ENCODE measurements around the gene HECA. TPM values are rescaled to one million over a fixed set of nuclear protein-coding genes. Genes with fewer than 3 reads are reported as not detected.
"Not testable (repeated sequence)": the region's sequence is repeated elsewhere in the genome, so short reads cannot be mapped to it uniquely, and the experiment has no call there.

HECA gene
- total and polyA plus RNA-seq, 2 donors = 12.5 to 35.2 TPM

- 93% methylated on average over 6 of the region's 6 CpGs for WGBS
- H3K36me3 ChIP-seq (ENCODE audit: insufficient read depth) = peaks cover 4% of the 10 kb centered on the region
- no peak overlapping the region for H3K27ac ChIP-seq (ENCODE audit: low read depth)
These were observed 46.4 kb downstream of the HECA start for GRCh38 chr6:139181236-139181635.

GRCh38 chr6:139184047-139184446 is 49.2 kb downstream of the HECA start:
- WGBS = 87% methylated on average over 4 of the region's 4 CpGs
- DNase-seq (ENCODE audit: extremely low spot score) = no peak
- no peak overlapping the region for H3K4me3 ChIP-seq (ENCODE audit: low read depth, low read length)
- no peaks in the 10 kb centered on the region for H3K4me1 ChIP-seq (ENCODE audit: insufficient read depth)
- H3K36me3 ChIP-seq (ENCODE audit: insufficient read depth) = peaks cover 2% of the 10 kb centered on the region
- no peak overlapping the region for H3K27ac ChIP-seq (ENCODE audit: low read depth)

More at GRCh38 chr6:139181236-139181635, 46.4 kb downstream of the HECA start:
- no peaks in the 10 kb centered on the region for H3K4me1 ChIP-seq (ENCODE audit: insufficient read depth)
- no peak overlapping the region for H3K4me3 ChIP-seq (ENCODE audit: low read depth, low read length)
- no peak for DNase-seq (ENCODE audit: extremely low spot score)

- 90% methylated on average over 3 of the region's 3 CpGs for WGBS
- Histone ChIP-seq H3K4me3 (ENCODE audit: low read depth, low read length) (no peak overlapping the region), H3K36me3 (ENCODE audit: insufficient read depth) (peaks cover 2% of the 10 kb centered on the region), H3K4me1 (ENCODE audit: insufficient read depth) (no peaks in the 10 kb centered on the region), H3K27ac (ENCODE audit: low read depth) (no peak overlapping the region)
- no peak for DNase-seq (ENCODE audit: extremely low spot score)
These were observed 49.6 kb downstream of the HECA start for GRCh38 chr6:139184459-139184858.

- H3K4me1 ChIP-seq (ENCODE audit: insufficient read depth) = no peaks in the 10 kb centered on the region
- no peak overlapping the region for H3K4me3 ChIP-seq (ENCODE audit: low read depth, low read length)
- no peaks in the 10 kb centered on the region for H3K36me3 ChIP-seq (ENCODE audit: insufficient read depth)
- DNase-seq (ENCODE audit: extremely low spot score) = no peak
- 95% methylated on average over 3 of the region's 3 CpGs for WGBS
- no peak overlapping the region for H3K27ac ChIP-seq (ENCODE audit: low read depth)
These were observed 51.4 kb downstream of the HECA start for GRCh38 chr6:139186242-139186641.

GRCh38 chr6:139186692-139187091 is 51.8 kb downstream of the HECA start:
- Histone ChIP-seq H3K36me3 (ENCODE audit: insufficient read depth) (no peaks in the 10 kb centered on the region), H3K27ac (ENCODE audit: low read depth) (no peak overlapping the region), H3K4me1 (ENCODE audit: insufficient read depth) (no peaks in the 10 kb centered on the region), H3K4me3 (ENCODE audit: low read depth, low read length) (no peak overlapping the region)
- WGBS = 90% methylated on average over 1 of the region's 1 CpG
- no peak for DNase-seq (ENCODE audit: extremely low spot score)

GRCh38 chr6:139187489-139187888 is 52.6 kb downstream of the HECA start:
- Histone ChIP-seq H3K4me1 (ENCODE audit: insufficient read depth) (no peaks in the 10 kb centered on the region), H3K36me3 (ENCODE audit: insufficient read depth) (no peaks in the 10 kb centered on the region), H3K27ac (ENCODE audit: low read depth) (no peak overlapping the region), H3K4me3 (ENCODE audit: low read depth, low read length) (no peak overlapping the region)
- no peak for DNase-seq (ENCODE audit: extremely low spot score)
- 41% methylated on average over 4 of the region's 4 CpGs for WGBS

GRCh38 chr6:139189665-139190064 is 54.8 kb downstream of the HECA start:
- Histone ChIP-seq H3K36me3 (ENCODE audit: insufficient read depth) (no peaks in the 10 kb centered on the region), H3K27ac (ENCODE audit: low read depth) (no peak overlapping the region), H3K4me1 (ENCODE audit: insufficient read depth) (no peaks in the 10 kb centered on the region), H3K4me3 (ENCODE audit: low read depth, low read length) (no peak overlapping the region)
- WGBS = 68% methylated on average over 3 of the region's 3 CpGs
- DNase-seq (ENCODE audit: extremely low spot score) = no peak

- H3K27ac ChIP-seq (ENCODE audit: low read depth) = no peak overlapping the region
- WGBS = 70% methylated on average over 3 of the region's 3 CpGs
- H3K4me3 ChIP-seq (ENCODE audit: low read depth, low read length) = no peak overlapping the region
- no peaks in the 10 kb centered on the region for H3K4me1 ChIP-seq (ENCODE audit: insufficient read depth)
- peak; percentile 6 for DNase-seq (ENCODE audit: extremely low spot score)
- H3K36me3 ChIP-seq (ENCODE audit: insufficient read depth) = no peaks in the 10 kb centered on the region
These were observed 59.9 kb downstream of the HECA start for GRCh38 chr6:139194740-139195139.

- Histone ChIP-seq H3K27ac (ENCODE audit: low read depth) (no peak overlapping the region), H3K36me3 (ENCODE audit: insufficient read depth) (no peaks in the 10 kb centered on the region), H3K4me3 (ENCODE audit: low read depth, low read length) (no peak overlapping the region), H3K4me1 (ENCODE audit: insufficient read depth) (no peaks in the 10 kb centered on the region)
- DNase-seq (ENCODE audit: extremely low spot score) = no peak
- 86% methylated on average over 4 of the region's 4 CpGs for WGBS
These were observed 63.8 kb downstream of the HECA start for GRCh38 chr6:139198529-139199288.

GRCh38 chr6:139201378-139201777 is 66.5 kb downstream of the HECA start:
- WGBS = 88% methylated on average over 4 of the region's 4 CpGs
- no peak overlapping the region for H3K4me3 ChIP-seq (ENCODE audit: low read depth, low read length)
- H3K36me3 ChIP-seq (ENCODE audit: insufficient read depth) = no peaks in the 10 kb centered on the region
- no peak overlapping the region for H3K27ac ChIP-seq (ENCODE audit: low read depth)
- DNase-seq (ENCODE audit: extremely low spot score) = no peak
- no peaks in the 10 kb centered on the region for H3K4me1 ChIP-seq (ENCODE audit: insufficient read depth)

GRCh38 chr6:139204978-139205377 is 70.1 kb downstream of the HECA start:
- no peak overlapping the region for H3K4me3 ChIP-seq (ENCODE audit: low read depth, low read length)

GRCh38 chr6:139205843-139206242 is 71.0 kb downstream of the HECA start:
- WGBS = 89% methylated on average over 3 of the region's 3 CpGs
- no peaks in the 10 kb centered on the region for H3K4me1 ChIP-seq (ENCODE audit: insufficient read depth)
- DNase-seq (ENCODE audit: extremely low spot score) = no peak
- H3K4me3 ChIP-seq (ENCODE audit: low read depth, low read length) = no peak overlapping the region
- H3K36me3 ChIP-seq (ENCODE audit: insufficient read depth) = no peaks in the 10 kb centered on the region
- no peak overlapping the region for H3K27ac ChIP-seq (ENCODE audit: low read depth)

More at GRCh38 chr6:139204978-139205377, 70.1 kb downstream of the HECA start:
- 92% methylated on average over 2 of the region's 2 CpGs for WGBS
- Histone ChIP-seq H3K4me1 (ENCODE audit: insufficient read depth) (no peaks in the 10 kb centered on the region), H3K27ac (ENCODE audit: low read depth) (no peak overlapping the region), H3K36me3 (ENCODE audit: insufficient read depth) (no peaks in the 10 kb centered on the region)
- no peak for DNase-seq (ENCODE audit: extremely low spot score)

- not testable (repeated sequence) for H3K4me1 ChIP-seq (ENCODE audit: insufficient read depth); DNase-seq (ENCODE audit: extremely low spot score); H3K36me3 ChIP-seq (ENCODE audit: insufficient read depth); H3K4me3 ChIP-seq (ENCODE audit: low read depth, low read length); H3K27ac ChIP-seq (ENCODE audit: low read depth)
- 96% methylated on average over 9 of the region's 10 CpGs for WGBS
These were observed 75.9 kb downstream of the HECA start for GRCh38 chr6:139210766-139211165.

GRCh38 chr6:139212460-139212859 is 77.6 kb downstream of the HECA start:
- 100% methylated on average over 1 of the region's 2 CpGs for WGBS
- not testable (repeated sequence) for H3K36me3 ChIP-seq (ENCODE audit: insufficient read depth); H3K4me1 ChIP-seq (ENCODE audit: insufficient read depth); DNase-seq (ENCODE audit: extremely low spot score); H3K4me3 ChIP-seq (ENCODE audit: low read depth, low read length); H3K27ac ChIP-seq (ENCODE audit: low read depth)
